HepG2 (cell line): ENCODE measurements around the gene AKAP3. TPM values are rescaled to one million over a fixed set of nuclear protein-coding genes. Genes with fewer than 3 reads are reported as not detected.
A peak's percentile ranks its signal among the peaks of the same experiment; 100 is the strongest.

Source experiments
- ARNTL ChIP-seq: sonication (generic); formaldehyde crosslinking; IDR thresholded peaks from 2 replicates; pipeline ENCODE4 v1.4.0; 2020; ENCODE audit warnings: mild to moderate bottlenecking, missing genetic modification reagents
- DPF2 ChIP-seq: sonication (generic); formaldehyde crosslinking; IDR thresholded peaks from 2 replicates; pipeline ENCODE4 v1.4.0; 2020; ENCODE audit warnings: mild to moderate bottlenecking, low read depth, missing genetic modification reagents, borderline replicate concordance
- EED ChIP-seq: sonication (generic); formaldehyde crosslinking; IDR thresholded peaks from 2 replicates; pipeline ENCODE4 v1.5.0; 2020; ENCODE audit warnings: mild to moderate bottlenecking, missing genetic modification reagents
- ELF1 ChIP-seq: sonication (generic); formaldehyde crosslinking; IDR thresholded peaks from 2 replicates; pipeline ENCODE4 v1.4.0; 2020; ENCODE audit warnings: missing genetic modification reagents
- HNRNPH1 ChIP-seq: fragments of 200-400 bp; formaldehyde crosslinking; optimal IDR thresholded peaks from 2 replicates; pipeline ENCODE3; 2017; ENCODE audit warnings: mild to moderate bottlenecking, low read depth, low read length
- KLF15 ChIP-seq: sonication (generic); formaldehyde crosslinking; IDR thresholded peaks from 2 replicates; pipeline ENCODE4 v1.8.1; 2023; ENCODE audit warnings: borderline replicate concordance, mild to moderate bottlenecking, inconsistent platforms, missing genetic modification reagents, mixed read lengths
- MTF1 ChIP-seq: sonication (generic); formaldehyde crosslinking; IDR thresholded peaks from 2 replicates; pipeline ENCODE4 v1.5.0; 2020; ENCODE audit warnings: missing genetic modification reagents
- NCOA1 ChIP-seq: sonication (generic); formaldehyde crosslinking; IDR thresholded peaks from 2 replicates; pipeline ENCODE4 v1.9.0; 2021; ENCODE audit warnings: missing genetic modification reagents
- NCOA2 ChIP-seq: sonication (generic); formaldehyde crosslinking; IDR thresholded peaks from 2 replicates; pipeline ENCODE4 v1.8.0; 2022; ENCODE audit warnings: inconsistent platforms
- NPAS2 ChIP-seq: sonication (generic); formaldehyde crosslinking; IDR thresholded peaks from 2 replicates; pipeline ENCODE4 v1.8.0; 2022; ENCODE audit warnings: mild to moderate bottlenecking, missing genetic modification reagents, borderline replicate concordance
- SMC3 ChIP-seq: IDR thresholded peaks from 2 replicates; pipeline ENCODE4 v1.6.1; 2011; ENCODE audit warnings: low read length, improper control_type of control experiment
- TEAD3 ChIP-seq: optimal IDR thresholded peaks from 2 replicates; pipeline ENCODE3; 2016; ENCODE audit warnings: borderline replicate concordance
- ZBTB1 ChIP-seq: sonication (generic); formaldehyde crosslinking; IDR thresholded peaks from 2 replicates; pipeline ENCODE4 v1.4.0; 2020; ENCODE audit warnings: missing genetic modification reagents, borderline replicate concordance
- ZNF530 ChIP-seq: sonication (generic); formaldehyde crosslinking; IDR thresholded peaks from 2 replicates; pipeline ENCODE4 v1.5.0; 2020; ENCODE audit warnings: low read depth, mild to moderate bottlenecking, missing genetic modification reagents
- ZNF556 ChIP-seq: sonication (generic); formaldehyde crosslinking; IDR thresholded peaks from 2 replicates; pipeline ENCODE4 v1.4.0; 2020; ENCODE audit warnings: mild to moderate bottlenecking, missing genetic modification reagents, borderline replicate concordance
- ZNF724P ChIP-seq: sonication (generic); formaldehyde crosslinking; IDR thresholded peaks from 2 replicates; pipeline ENCODE4 v1.8.0; 2022; ENCODE audit warnings: missing genetic modification reagents, borderline replicate concordance
- ZNF816 ChIP-seq: sonication (generic); formaldehyde crosslinking; IDR thresholded peaks from 2 replicates; pipeline ENCODE4 v1.8.0; 2022; ENCODE audit warnings: missing genetic modification reagents, mild to moderate bottlenecking, borderline replicate concordance
- polyA plus RNA-seq, 8 experiments: library from polyadenylated mRNA; depleted of rRNA in 3 of 8; stranded (reverse) in 7 of 8; unstranded in 1 of 8; fragments of >200 nt; fragmentation: Illumina TruSeq in 4 of 8; extraction: Trizol in 4 of 8; gene quantifications; 2 replicates each; pipeline versions ENCODE4 v1.2.1 to v1.2.3, GENCODE V29; 2011 to 2016; ENCODE audit warnings: low read depth in 4 of 8, missing spikeins in 1 of 8, mixed read lengths in 1 of 8; ENCODE audit not compliant: insufficient read depth in 1 of 8
- total RNA-seq, 5 experiments: library from RNA; depleted of rRNA; stranded (reverse); fragments of >200 nt; fragmentation: Illumina TruSeq; extraction: Trizol; gene quantifications; 2 replicates each; pipeline ENCODE4 v1.2.3, GENCODE V29; 2016; ENCODE audit warnings: low read depth in 1 of 5
- TF ChIP-seq, protein P1 (sequence below): sonication (generic); formaldehyde crosslinking; IDR thresholded peaks from 2 replicates; pipeline ENCODE4 v1.4.0; 2020; ENCODE audit warnings: missing genetic modification reagents
- TF ChIP-seq, protein P2 (sequence below): sonication (generic); formaldehyde crosslinking; IDR thresholded peaks from 2 replicates; pipeline ENCODE4 v1.4.0; 2020; ENCODE audit warnings: missing genetic modification reagents
- TF ChIP-seq, protein P3 (sequence below): sonication (generic); formaldehyde crosslinking; IDR thresholded peaks from 2 replicates; pipeline ENCODE4; 2020; ENCODE audit warnings: missing genetic modification reagents, mild to moderate bottlenecking, borderline replicate concordance
- TF ChIP-seq, protein P4 (sequence below): sonication (generic); formaldehyde crosslinking; IDR thresholded peaks from 2 replicates; pipeline ENCODE4 v1.9.0; 2022; ENCODE audit warnings: missing genetic modification reagents, mild to moderate bottlenecking, borderline replicate concordance

Gene AKAP3
- total and polyA plus RNA-seq, 2 of the 13 experiments (the other 11 are each of a cell fraction or from before 2014, with no cell fraction given), result 0.22 to 0.49 TPM

DNA sequence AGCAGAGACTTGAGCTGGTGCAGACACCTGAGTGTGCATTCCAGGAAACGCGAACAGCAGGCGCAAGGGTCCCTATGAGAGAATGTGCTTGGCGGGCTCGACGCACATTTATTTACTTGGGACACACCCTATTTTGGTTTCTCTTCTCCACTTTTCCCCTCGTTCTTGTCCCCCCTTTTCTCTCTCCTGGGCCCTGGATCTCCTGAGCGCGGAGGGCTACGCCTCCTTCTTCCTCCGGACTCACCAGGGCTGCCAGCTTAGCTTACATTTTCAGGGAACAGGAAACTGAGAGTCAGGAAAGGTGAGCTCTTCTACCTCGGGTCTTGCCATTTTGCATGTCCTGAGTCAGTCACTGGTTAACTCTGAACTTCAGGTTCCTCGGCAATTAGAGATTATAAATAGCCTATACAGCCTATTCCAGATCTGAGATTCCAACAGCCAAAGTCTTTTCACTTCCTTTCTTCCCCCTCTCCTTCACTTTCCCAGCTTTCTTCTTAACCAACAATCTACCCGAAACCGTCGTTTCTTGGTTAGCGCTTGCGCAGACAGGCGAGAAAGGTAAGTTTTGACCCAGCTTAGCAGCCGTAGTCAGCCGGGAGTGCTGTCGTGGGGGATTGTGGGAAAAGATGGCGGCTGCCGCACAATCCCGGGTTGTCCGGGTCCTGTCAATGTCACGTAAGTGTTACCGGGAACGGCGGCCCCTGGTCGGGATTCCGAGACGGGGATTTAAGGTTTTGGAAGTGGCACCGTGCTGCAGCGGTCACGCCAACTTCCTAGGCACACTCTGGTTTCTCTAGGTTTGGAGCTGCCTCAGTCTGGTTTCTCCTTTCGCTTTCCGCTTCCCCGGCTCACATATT lies at the start of gene AKAP3, which contains the start of gene NDUFA9 (continued):
- no peak for TF ChIP-seq HNRNPH1
- TF ChIP-seq ZBTB1 (CRISPR knock-in tag), result no peak
- TF ChIP-seq KLF15 (CRISPR knock-in tag), result no peak
- TF ChIP-seq EED (CRISPR knock-in tag), result no peak
- TF ChIP-seq, protein P1, sequence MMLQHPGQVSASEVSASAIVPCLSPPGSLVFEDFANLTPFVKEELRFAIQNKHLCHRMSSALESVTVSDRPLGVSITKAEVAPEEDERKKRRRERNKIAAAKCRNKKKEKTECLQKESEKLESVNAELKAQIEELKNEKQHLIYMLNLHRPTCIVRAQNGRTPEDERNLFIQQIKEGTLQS (CRISPR knock-in tag), result no peak
- TF ChIP-seq NCOA1 (CRISPR knock-in tag), result no peak
- no peak for TF ChIP-seq NPAS2
- TF ChIP-seq, protein P2, sequence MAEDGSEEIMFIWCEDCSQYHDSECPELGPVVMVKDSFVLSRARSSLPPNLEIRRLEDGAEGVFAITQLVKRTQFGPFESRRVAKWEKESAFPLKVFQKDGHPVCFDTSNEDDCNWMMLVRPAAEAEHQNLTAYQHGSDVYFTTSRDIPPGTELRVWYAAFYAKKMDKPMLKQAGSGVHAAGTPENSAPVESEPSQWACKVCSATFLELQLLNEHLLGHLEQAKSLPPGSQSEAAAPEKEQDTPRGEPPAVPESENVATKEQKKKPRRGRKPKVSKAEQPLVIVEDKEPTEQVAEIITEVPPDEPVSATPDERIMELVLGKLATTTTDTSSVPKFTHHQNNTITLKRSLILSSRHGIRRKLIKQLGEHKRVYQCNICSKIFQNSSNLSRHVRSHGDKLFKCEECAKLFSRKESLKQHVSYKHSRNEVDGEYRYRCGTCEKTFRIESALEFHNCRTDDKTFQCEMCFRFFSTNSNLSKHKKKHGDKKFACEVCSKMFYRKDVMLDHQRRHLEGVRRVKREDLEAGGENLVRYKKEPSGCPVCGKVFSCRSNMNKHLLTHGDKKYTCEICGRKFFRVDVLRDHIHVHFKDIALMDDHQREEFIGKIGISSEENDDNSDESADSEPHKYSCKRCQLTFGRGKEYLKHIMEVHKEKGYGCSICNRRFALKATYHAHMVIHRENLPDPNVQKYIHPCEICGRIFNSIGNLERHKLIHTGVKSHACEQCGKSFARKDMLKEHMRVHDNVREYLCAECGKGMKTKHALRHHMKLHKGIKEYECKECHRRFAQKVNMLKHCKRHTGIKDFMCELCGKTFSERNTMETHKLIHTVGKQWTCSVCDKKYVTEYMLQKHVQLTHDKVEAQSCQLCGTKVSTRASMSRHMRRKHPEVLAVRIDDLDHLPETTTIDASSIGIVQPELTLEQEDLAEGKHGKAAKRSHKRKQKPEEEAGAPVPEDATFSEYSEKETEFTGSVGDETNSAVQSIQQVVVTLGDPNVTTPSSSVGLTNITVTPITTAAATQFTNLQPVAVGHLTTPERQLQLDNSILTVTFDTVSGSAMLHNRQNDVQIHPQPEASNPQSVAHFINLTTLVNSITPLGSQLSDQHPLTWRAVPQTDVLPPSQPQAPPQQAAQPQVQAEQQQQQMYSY (CRISPR knock-in tag), result no peak
- peak; percentile 69 for TF ChIP-seq ELF1 (CRISPR knock-in tag)
- TF ChIP-seq ARNTL, result no peak
- TF ChIP-seq ZNF530, result no peak
- no peak for TF ChIP-seq TEAD3 (CRISPR knock-in tag)
- TF ChIP-seq SMC3, result no peak
- TF ChIP-seq NCOA2 (CRISPR knock-in tag), result no peak; the same call in 1 of the 2 replicates
- no peak for TF ChIP-seq MTF1 (CRISPR knock-in tag)
- TF ChIP-seq ZNF556 (CRISPR knock-in tag), result peak; percentile 71; the same call in 1 of the 2 replicates
- no peak for TF ChIP-seq ZNF816 (CRISPR knock-in tag)
- TF ChIP-seq, protein P3, sequence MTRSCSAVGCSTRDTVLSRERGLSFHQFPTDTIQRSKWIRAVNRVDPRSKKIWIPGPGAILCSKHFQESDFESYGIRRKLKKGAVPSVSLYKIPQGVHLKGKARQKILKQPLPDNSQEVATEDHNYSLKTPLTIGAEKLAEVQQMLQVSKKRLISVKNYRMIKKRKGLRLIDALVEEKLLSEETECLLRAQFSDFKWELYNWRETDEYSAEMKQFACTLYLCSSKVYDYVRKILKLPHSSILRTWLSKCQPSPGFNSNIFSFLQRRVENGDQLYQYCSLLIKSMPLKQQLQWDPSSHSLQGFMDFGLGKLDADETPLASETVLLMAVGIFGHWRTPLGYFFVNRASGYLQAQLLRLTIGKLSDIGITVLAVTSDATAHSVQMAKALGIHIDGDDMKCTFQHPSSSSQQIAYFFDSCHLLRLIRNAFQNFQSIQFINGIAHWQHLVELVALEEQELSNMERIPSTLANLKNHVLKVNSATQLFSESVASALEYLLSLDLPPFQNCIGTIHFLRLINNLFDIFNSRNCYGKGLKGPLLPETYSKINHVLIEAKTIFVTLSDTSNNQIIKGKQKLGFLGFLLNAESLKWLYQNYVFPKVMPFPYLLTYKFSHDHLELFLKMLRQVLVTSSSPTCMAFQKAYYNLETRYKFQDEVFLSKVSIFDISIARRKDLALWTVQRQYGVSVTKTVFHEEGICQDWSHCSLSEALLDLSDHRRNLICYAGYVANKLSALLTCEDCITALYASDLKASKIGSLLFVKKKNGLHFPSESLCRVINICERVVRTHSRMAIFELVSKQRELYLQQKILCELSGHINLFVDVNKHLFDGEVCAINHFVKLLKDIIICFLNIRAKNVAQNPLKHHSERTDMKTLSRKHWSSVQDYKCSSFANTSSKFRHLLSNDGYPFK (CRISPR knock-in tag), result peak; percentile 73; the same call in 1 of the 2 replicates
- TF ChIP-seq, protein P4, sequence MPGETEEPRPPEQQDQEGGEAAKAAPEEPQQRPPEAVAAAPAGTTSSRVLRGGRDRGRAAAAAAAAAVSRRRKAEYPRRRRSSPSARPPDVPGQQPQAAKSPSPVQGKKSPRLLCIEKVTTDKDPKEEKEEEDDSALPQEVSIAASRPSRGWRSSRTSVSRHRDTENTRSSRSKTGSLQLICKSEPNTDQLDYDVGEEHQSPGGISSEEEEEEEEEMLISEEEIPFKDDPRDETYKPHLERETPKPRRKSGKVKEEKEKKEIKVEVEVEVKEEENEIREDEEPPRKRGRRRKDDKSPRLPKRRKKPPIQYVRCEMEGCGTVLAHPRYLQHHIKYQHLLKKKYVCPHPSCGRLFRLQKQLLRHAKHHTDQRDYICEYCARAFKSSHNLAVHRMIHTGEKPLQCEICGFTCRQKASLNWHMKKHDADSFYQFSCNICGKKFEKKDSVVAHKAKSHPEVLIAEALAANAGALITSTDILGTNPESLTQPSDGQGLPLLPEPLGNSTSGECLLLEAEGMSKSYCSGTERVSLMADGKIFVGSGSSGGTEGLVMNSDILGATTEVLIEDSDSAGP, result peak; percentile 69; the same call in 1 of the 2 replicates
- TF ChIP-seq DPF2 (CRISPR knock-in tag), result no peak
- TF ChIP-seq ZNF724P, result no peak
